ENCODE data around the gene GCLM. TPM values are rescaled to one million over a fixed set of nuclear protein-coding genes. Genes with fewer than 3 reads are reported as not detected.
A peak's percentile ranks its signal among the peaks of the same experiment; 100 is the strongest.
"Not testable (repeated sequence)": the region's sequence is repeated elsewhere in the genome, so short reads cannot be mapped to it uniquely, and the experiment has no call there.

GCLM gene
- total RNA-seq, 1 donor from 2014 or later: 12.8 TPM

DNA sequence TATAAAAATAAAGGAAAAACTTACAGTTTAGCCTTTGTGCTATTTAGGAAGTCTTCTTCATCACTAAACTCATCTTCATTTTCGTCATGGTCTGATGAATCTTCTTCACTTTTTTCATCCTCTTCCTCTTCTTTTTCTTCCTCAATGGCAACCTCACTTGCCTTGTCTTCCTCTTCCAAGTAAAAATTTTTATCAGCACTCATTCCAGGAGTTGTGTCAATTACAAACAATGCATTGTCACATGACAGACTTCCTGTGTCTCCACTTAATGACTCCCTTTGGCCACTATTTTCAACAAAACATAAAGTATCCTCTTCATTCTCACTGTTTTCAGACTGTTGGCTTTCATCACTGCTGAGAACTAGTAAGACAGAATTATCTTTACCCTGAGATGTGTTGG, 33.0 kb downstream of the GCLM start:
- Mint-ChIP-seq H3K27me3 (ENCODE audit: low read depth) (no peaks in the 10 kb centered on the region), H3K27ac (ENCODE audit: unreplicated experiment) (no peak overlapping the region), H3K4me1 (peaks cover 32% of the 10 kb centered on the region), H3K4me3 (peak overlapping the region; percentile 2), H3K9me3 (no peaks in the 10 kb centered on the region), H3K36me3 (ENCODE audit: low read depth) (peaks cover 10% of the 10 kb centered on the region)
- DNase-seq (ENCODE audit: low read depth, low spot score): no peak
- no peak for TF ChIP-seq CTCF (conservative IDR thresholded peaks at IDR 0.05)

GRCh38 chr1:93874025-93874651, 35.1 kb downstream of the GCLM start:
- peaks cover 13% of the 10 kb centered on the region for H3K36me3 Mint-ChIP-seq (ENCODE audit: low read depth)

GRCh38 chr1:93871366-93871765, 37.9 kb downstream of the GCLM start:
- no peak for DNase-seq (ENCODE audit: low read depth, low spot score)
- no peaks in the 10 kb centered on the region for H3K9me3 Mint-ChIP-seq
- no peak overlapping the region for H3K4me3 Mint-ChIP-seq
- peaks cover 19% of the 10 kb centered on the region for H3K36me3 Mint-ChIP-seq (ENCODE audit: low read depth)
- H3K4me1 Mint-ChIP-seq: peaks cover 9% of the 10 kb centered on the region
- H3K27ac Mint-ChIP-seq (ENCODE audit: unreplicated experiment): no peak overlapping the region
- TF ChIP-seq CTCF (conservative IDR thresholded peaks at IDR 0.05): no peak
- no peaks in the 10 kb centered on the region for H3K27me3 Mint-ChIP-seq (ENCODE audit: low read depth)

More at GRCh38 chr1:93874025-93874651, 35.1 kb downstream of the GCLM start:
- H3K4me3 Mint-ChIP-seq: peak overlapping the region; percentile 38
- H3K27me3 Mint-ChIP-seq (ENCODE audit: low read depth): no peaks in the 10 kb centered on the region
- no peak overlapping the region for H3K27ac Mint-ChIP-seq (ENCODE audit: unreplicated experiment)
- TF ChIP-seq CTCF (conservative IDR thresholded peaks at IDR 0.05): peak; percentile 81
- H3K9me3 Mint-ChIP-seq: no peaks in the 10 kb centered on the region
- H3K4me1 Mint-ChIP-seq: peaks cover 25% of the 10 kb centered on the region
- DNase-seq (ENCODE audit: low read depth, low spot score): no peak

DNA sequence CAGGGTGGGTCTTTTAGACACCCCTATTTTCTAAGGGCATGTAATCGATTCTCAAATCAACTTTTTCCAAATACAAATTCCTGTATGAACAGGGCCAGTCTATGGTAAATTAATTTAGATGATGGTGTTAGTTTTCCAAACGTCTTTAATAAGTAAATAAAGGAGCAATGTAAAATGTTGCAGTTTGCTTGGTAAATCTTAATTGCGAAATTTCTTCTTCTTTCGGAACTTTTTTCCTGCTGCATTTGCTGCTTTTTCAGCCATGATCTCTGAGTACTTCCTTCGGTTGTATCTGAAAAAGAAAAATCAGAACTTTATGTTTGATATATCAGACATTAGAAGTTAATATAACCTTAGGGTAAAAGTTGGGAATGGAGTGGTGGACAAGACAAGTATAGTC, 39.6 kb downstream of the GCLM start:
- H3K36me3 Mint-ChIP-seq (ENCODE audit: low read depth): peaks cover 17% of the 10 kb centered on the region
- H3K4me1 Mint-ChIP-seq: peaks cover 5% of the 10 kb centered on the region
- H3K9me3 Mint-ChIP-seq: no peaks in the 10 kb centered on the region
- H3K27me3 Mint-ChIP-seq (ENCODE audit: low read depth): no peaks in the 10 kb centered on the region
- DNase-seq (ENCODE audit: low read depth, low spot score): no peak
- TF ChIP-seq CTCF (conservative IDR thresholded peaks at IDR 0.05): no peak
- no peak overlapping the region for H3K4me3 Mint-ChIP-seq
- H3K27ac Mint-ChIP-seq (ENCODE audit: unreplicated experiment): no peak overlapping the region

DNA sequence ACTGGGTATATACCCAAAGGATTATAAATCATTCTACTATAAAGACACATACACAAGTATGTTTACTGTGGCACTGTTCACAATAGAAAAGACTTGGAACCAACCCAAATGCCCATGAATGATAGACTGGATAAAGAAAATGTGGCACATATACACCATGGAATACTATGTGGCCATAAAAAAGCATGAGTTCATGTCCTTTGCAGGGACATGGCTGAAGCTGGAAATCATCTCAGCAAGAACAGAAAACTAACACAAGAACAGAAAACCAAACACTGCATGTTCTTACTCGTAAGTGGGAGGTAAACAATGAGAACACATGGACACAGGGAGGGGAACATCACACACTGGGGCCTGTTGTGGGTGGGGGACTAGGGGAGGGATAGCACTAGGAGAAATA, 40.7 kb downstream of the GCLM start:
- H3K27me3 Mint-ChIP-seq (ENCODE audit: low read depth); H3K27ac Mint-ChIP-seq (ENCODE audit: unreplicated experiment); H3K4me1 Mint-ChIP-seq; H3K9me3 Mint-ChIP-seq; H3K4me3 Mint-ChIP-seq; DNase-seq (ENCODE audit: low read depth, low spot score): not testable (repeated sequence)
- H3K36me3 Mint-ChIP-seq (ENCODE audit: low read depth): peaks cover 10% of the 10 kb centered on the region

DNA sequence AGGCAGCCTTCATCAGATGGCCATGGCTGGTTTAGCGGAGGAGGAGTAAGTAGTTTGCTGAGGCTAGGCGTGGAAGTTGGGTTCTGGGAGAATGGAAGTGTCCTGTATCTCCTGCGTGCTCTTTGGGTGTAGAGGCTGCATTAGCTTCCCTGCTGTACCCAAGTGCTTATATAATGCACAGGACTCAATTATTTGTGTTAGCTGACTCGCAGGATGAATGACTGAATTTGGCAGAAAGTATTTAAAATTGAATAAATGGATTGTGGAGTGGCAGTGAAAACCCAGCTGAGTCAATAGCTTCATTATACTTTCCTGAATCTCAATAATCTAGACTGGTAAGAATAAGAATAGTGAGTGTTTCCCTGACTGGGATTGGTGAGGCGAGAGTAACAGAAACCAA, 44.0 kb downstream of the GCLM start:
- no peak overlapping the region for H3K4me3 Mint-ChIP-seq
- no peak overlapping the region for H3K27ac Mint-ChIP-seq (ENCODE audit: unreplicated experiment)
- DNase-seq (ENCODE audit: low read depth, low spot score): no peak
- peaks cover 8% of the 10 kb centered on the region for H3K36me3 Mint-ChIP-seq (ENCODE audit: low read depth)
- no peaks in the 10 kb centered on the region for H3K9me3 Mint-ChIP-seq
- peaks cover 14% of the 10 kb centered on the region for H3K27me3 Mint-ChIP-seq (ENCODE audit: low read depth)
- no peaks in the 10 kb centered on the region for H3K4me1 Mint-ChIP-seq
- no peak for TF ChIP-seq CTCF (conservative IDR thresholded peaks at IDR 0.05)

Data from neural crest cell (in vitro differentiated cells).